Heart left ventricle (tissue), 13 donors: Measurements from ENCODE around the gene GFPT1.

Experiments
- CTCF ChIP-seq, 12 donors: fragments of 200-600 bp; sonication (generic) in 4 of 12; IDR thresholded peaks; one replicate each; pipeline versions ENCODE4 v1.5.0 to v1.8.0; 2018 to 2022; ENCODE audit warnings: antibody characterized with exemption in 12 of 12, mild to moderate bottlenecking in 5 of 12
- POLR2A ChIP-seq, 2 donors: fragments of 450-650 bp; IDR thresholded peaks; one replicate each; pipeline ENCODE4 v1.6.1; 2017; ENCODE audit warnings: antibody characterized with exemption in 2 of 2, mild to moderate bottlenecking in 2 of 2, moderate library complexity in 2 of 2
- donor health status: ischemic (EF 13 %, LVEDD 7.1; RV severe dilation, severe dysfunction).
- donor health status: DM: no; HTN: yes; CAD: no.
- donor health status: DM: no; HTN: no; CAD: no.
- donor health status: ischemic (EF 25% LVEDD 6.9; RV normal size, moderate dysfunction).
- donor health status: ischemic (EF 25% LVEDD 5.7; RV mildly dilated, moderate dysfunction).
- donor health status: ischemic (EF 35%, LVEDD 5.7; RV mildly dilated, moderate dysfunction).
- donor health status: nonischemic (EF 11% LVEDD 7.7; RV severe dilation, severe dysfunction).
- donor health status: DM: yes; HTN: yes; CAD: no.
- donor health status: PGD.
- donor health status: ischemic (EF 29% LVEDD 5.4; RV normal size, mild dysfunction).
- donor health status: nonischemic (EF 23%, LVEDD 6.1; RV moderate dilation, normal function).

GRCh38 chr2:69333352-69333751 lies 53.7 kb downstream of the GFPT1 start:
- TF ChIP-seq CTCF (IDR thresholded peaks at IDR 0.05), result no peak
- no peak for TF ChIP-seq POLR2A (IDR thresholded peaks at IDR 0.05)
